Small intestine (tissue), 7 donors: Measurements from ENCODE around the gene TACSTD2. TPM values are rescaled to one million over a fixed set of nuclear protein-coding genes. Genes with fewer than 3 reads are reported as not detected.
A peak's percentile ranks its signal among the peaks of the same experiment; 100 is the strongest.
"Not testable (repeated sequence)": the region's sequence is repeated elsewhere in the genome, so short reads cannot be mapped to it uniquely, and the experiment has no call there.

Experiments
- DNase-seq, 2 donors: peaks; one replicate each; pipeline versions ENCODE4 v3.0.0 to v3.0.0-alpha.2; 2013
- FAIRE-seq: peaks from 2 replicates; lab custom pipeline; 2012; peaks lifted over from hg19 to GRCh38; lab: Jason Lieb, UNC
- H3K27ac ChIP-seq, 3 donors: one replicate each; pipeline ENCODE4 v1.5.1; 2013; ENCODE audit warnings: low read length in 2 of 3, mild to moderate bottlenecking in 2 of 3, control low read depth in 1 of 3, inconsistent platforms in 1 of 3, low read depth in 1 of 3, moderate library complexity in 1 of 3
- H3K27me3 ChIP-seq, 3 donors: one replicate each; pipeline ENCODE4 v1.6.1; 2013; ENCODE audit warnings: low read length in 3 of 3, inconsistent platforms in 1 of 3; ENCODE audit not compliant: control insufficient read depth in 3 of 3, insufficient read depth in 3 of 3
- H3K36me3 ChIP-seq, 3 donors: one replicate each; pipeline ENCODE4 v1.6.1; 2013; ENCODE audit warnings: low read length in 3 of 3, inconsistent platforms in 1 of 3, low read depth in 1 of 3, mild to moderate bottlenecking in 1 of 3, moderate library complexity in 1 of 3; ENCODE audit not compliant: control insufficient read depth in 3 of 3, insufficient read depth in 2 of 3
- H3K4me1 ChIP-seq, 3 donors: one replicate each; pipeline ENCODE4 v1.6.1; 2013; ENCODE audit warnings: low read length in 2 of 3, inconsistent platforms in 1 of 3, low read depth in 1 of 3, mild to moderate bottlenecking in 1 of 3, moderate library complexity in 1 of 3; ENCODE audit not compliant: control insufficient read depth in 3 of 3, insufficient read depth in 2 of 3
- H3K4me3 ChIP-seq, 3 donors: one replicate each; pipeline ENCODE4 v1.5.1; 2013; ENCODE audit warnings: low read length in 3 of 3, control low read depth in 1 of 3, inconsistent platforms in 1 of 3, low read depth in 1 of 3, mild to moderate bottlenecking in 1 of 3, moderate library complexity in 1 of 3
- H3K9me3 ChIP-seq, 2 donors: one replicate each; pipeline ENCODE4 v1.6.1; 2013; ENCODE audit warnings: low read depth in 1 of 2, low read length in 1 of 2; ENCODE audit not compliant: control insufficient read depth in 2 of 2, insufficient read depth in 1 of 2
- WGBS, 3 donors: extraction: QIAGEN DNeasy Blood & Tissue Kit; methylation state at CpG; one replicate each; pipeline ENCODE4 v1.1.7; 2013; 5-methylcytosine and 5-hydroxymethylcytosine counted together
- polyA plus RNA-seq, 4 donors: library from polyadenylated mRNA; stranded (reverse) in 3 of 4; unstranded in 1 of 4; fragments of 200-250 nt in 3 of 4; fragments of 120-200 nt in 1 of 4; gene quantifications; one replicate each; pipeline versions ENCODE4 v1.2.1 to v1.2.3, GENCODE V29; 2013
- donor health status: healthy with polysubstance abuse.
- donor health status: control.
- donor health status: control.
- donor health status: Bipolar disorder and iron deficiency.
- donor health status: healthy.

TACSTD2 gene
- polyA plus RNA-seq, 4 donors, result 0.89 to 4.9 (median 1.2) TPM

DNA sequence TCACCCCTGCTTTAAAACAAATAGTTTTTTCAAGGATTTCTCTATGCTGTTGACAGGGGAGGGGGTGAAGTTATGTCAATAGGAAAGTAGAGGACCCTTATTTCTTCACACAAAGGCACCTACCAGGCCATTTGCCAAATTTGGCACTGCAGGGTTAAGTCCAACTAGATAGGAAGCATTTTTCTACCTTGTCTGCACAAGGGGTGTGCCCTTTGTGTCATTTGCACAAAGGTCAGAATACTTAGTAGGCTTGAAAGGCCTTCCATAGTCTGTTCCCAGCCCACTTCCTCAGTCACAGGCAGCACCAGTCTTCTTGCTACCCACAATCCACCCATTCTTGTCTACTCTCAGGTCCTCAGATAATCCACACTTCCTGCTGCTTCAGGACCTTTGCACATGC lies 7.0 kb downstream of the TACSTD2 start:
- no peak overlapping the region for H3K27ac ChIP-seq
- no peak for FAIRE-seq

DNA sequence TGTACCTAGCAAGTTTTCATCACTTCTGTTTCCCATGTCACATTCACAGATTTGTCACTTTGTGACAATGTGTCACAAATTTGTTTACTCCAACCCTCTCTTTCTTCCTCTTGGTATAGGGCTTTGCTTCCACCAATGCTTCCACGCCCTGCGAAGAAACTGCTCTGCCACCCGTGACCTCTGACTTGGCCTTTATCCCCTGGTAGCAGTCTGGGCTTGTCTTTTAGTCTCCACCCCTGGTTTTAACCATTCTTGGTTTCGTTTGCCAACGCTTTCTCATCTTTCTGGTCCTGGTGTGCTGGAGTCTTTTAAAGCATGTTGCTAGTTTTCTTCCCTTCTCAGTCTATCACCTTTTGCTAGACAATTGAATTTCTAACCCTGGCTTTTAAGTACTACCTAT lies 8.1 kb downstream of the TACSTD2 start:
- H3K36me3 ChIP-seq, result no peaks in the 10 kb centered on the region
- FAIRE-seq, result no peak
- no peak overlapping the region for H3K27ac ChIP-seq
- 38 to 71% (median 59%) methylated on average over 5 of the region's 5 CpGs for WGBS, 3 donors
- no peak overlapping the region for H3K4me3 ChIP-seq
- DNase-seq, result no peak
- H3K27me3 ChIP-seq, result peaks cover 0 to 3% (median 0%) of the 10 kb centered on the region in 3 donors
- H3K9me3 ChIP-seq, result no peaks in the 10 kb centered on the region
- no peaks in the 10 kb centered on the region for H3K4me1 ChIP-seq

More for the DNA sequence above, 7.0 kb downstream of the TACSTD2 start:
- no peak overlapping the region for H3K4me3 ChIP-seq
- no peaks in the 10 kb centered on the region for H3K4me1 ChIP-seq
- H3K27me3 ChIP-seq, result peaks cover 0 to 4% (median 3%) of the 10 kb centered on the region in 3 donors
- no peaks in the 10 kb centered on the region for H3K36me3 ChIP-seq
- H3K9me3 ChIP-seq, result no peaks in the 10 kb centered on the region
- peak; percentile 37 to 61 for DNase-seq

DNA sequence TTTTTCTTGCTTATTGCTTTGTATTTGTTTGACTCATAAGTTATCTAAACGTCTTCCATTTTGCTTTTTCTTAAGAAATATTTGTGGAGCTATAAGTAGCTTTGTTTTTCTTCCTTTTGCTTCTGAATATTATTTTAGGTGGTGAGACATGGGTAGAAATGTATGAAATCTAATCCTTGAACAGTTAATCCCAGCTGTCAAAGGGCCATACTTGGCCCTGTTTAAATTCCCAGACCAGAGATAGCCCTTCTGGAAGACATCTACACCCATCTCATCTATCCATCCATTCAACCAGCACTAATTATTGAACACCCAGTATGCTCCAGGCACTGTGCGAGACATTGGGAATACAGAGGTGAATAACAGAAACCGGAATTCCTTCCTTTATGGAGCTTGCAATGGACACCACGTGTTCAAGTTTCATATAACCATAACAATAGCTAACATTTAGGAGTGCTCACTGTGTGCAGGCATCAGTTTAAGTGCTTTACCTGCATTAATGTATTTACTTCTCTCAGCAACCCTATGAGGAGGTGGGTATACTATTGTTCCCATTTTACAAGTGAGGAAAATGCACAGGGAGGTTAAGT lies 8.7 kb downstream of the TACSTD2 start:
- Histone ChIP-seq H3K4me3 (no peak overlapping the region), H3K4me1 (no peaks in the 10 kb centered on the region), H3K27ac (no peak overlapping the region), H3K27me3 (peaks cover 0 to 3% (median 0%) of the 10 kb centered on the region in 3 donors), H3K9me3 (no peaks in the 10 kb centered on the region), H3K36me3 (no peaks in the 10 kb centered on the region)
- 66 to 82% (median 80%) methylated on average over 4 of the region's 4 CpGs for WGBS, 3 donors
- DNase-seq (no peak), FAIRE-seq (no peak)

DNA sequence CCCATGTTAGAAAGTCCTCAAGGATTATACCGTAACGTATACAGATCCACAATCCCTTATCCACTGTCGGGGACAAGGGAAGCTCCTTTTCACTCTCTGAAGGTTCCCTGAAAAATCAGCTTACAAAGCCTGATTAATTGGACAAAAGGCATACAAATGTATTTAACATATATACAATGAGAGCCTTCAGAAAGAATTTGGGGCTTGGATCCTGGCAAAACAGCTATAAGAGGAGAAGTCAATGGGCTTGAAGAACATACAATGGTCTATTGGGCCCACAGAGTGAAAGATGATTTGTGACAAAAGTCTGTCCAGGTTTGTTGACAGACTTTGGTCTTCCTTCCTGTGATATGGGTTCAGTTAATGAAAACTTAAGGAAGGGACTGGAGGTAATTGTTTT lies 10.7 kb downstream of the TACSTD2 start:
- FAIRE-seq, result no peak
- no peaks in the 10 kb centered on the region for H3K36me3 ChIP-seq
- H3K27ac ChIP-seq, result no peak overlapping the region
- WGBS, 3 donors, result 73 to 94% (median 81%) methylated on average over 3 of the region's 3 CpGs
- H3K4me1 ChIP-seq, result no peaks in the 10 kb centered on the region
- DNase-seq, result no peak
- no peaks in the 10 kb centered on the region for H3K27me3 ChIP-seq
- no peak overlapping the region for H3K4me3 ChIP-seq
- H3K9me3 ChIP-seq, result no peaks in the 10 kb centered on the region

DNA sequence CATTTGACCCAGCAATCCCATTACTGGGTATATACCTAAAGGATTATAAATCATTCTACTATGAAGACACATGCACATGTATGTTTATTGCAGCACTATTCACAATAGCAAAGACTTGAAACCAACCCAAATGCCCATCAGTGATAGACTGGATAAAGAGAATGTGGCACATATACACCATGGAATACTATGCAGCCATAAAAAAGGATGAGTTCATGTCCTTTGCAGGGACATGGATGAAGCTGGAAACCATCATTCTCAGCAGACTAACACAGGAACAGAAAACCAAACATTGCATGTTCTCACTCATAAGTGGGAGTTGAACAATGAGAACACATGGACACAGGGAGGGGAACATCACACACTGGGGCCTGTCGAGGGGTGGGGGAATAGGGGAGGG lies 13.3 kb downstream of the TACSTD2 start:
- not testable (repeated sequence) for FAIRE-seq, H3K36me3 ChIP-seq, H3K4me3 ChIP-seq, H3K9me3 ChIP-seq, H3K27ac ChIP-seq, DNase-seq, H3K4me1 ChIP-seq, H3K27me3 ChIP-seq
- WGBS, 3 donors, result 85 to 92% (median 88%) methylated on average over 1 of the region's 1 CpG

DNA sequence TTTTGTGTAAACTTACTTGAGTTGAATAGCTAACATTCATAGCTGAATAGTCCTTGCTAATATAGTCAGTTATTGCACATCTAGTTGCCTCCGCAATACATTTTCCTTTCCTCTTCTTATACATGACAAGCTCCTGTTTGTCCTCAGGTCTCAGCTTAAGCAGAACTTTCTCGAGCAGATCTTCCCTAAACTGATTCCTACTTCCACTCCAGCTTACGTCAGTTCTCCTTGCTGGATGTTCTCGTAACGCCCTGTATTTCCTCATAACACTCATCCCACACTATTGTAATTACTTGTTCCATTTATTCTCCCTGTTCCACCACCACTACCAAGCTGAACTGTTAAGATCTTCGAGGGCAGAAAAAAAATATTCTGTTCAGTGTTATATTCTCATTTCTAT lies 15.4 kb downstream of the TACSTD2 start:
- Histone ChIP-seq H3K9me3 (peaks cover 0 to 5% of the 10 kb centered on the region in 2 donors), H3K4me1 (no peaks in the 10 kb centered on the region), H3K4me3 (no peak overlapping the region), H3K36me3 (no peaks in the 10 kb centered on the region), H3K27me3 (no peaks in the 10 kb centered on the region), H3K27ac (no peak overlapping the region)
- WGBS, 3 donors, result 67 to 77% (median 71%) methylated on average over 6 of the region's 6 CpGs
- FAIRE-seq (no peak), DNase-seq (no peak)

DNA sequence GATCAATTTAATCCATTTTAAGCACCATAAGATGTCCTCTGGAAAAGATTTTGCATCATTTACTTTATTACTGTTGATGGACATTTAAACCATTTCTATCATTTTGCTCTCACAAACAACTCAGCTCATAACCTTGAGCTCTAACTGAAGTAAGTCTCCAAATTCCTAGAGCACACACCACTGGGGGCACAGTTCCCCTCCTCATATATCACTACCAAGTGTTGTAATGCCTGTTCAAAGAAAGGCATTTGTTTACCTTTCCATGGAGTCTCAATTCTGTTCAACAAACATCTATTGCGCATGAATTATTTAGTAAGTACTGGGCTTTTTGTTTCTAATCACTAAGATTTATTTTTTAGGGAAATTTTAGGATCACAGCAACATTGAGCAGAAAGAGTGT lies 21.7 kb downstream of the TACSTD2 start:
- Histone ChIP-seq H3K27ac (no peak overlapping the region), H3K4me3 (no peak overlapping the region), H3K27me3 (peaks cover 0 to 2% (median 0%) of the 10 kb centered on the region in 3 donors), H3K36me3 (no peaks in the 10 kb centered on the region), H3K9me3 (peaks cover 0 to 5% of the 10 kb centered on the region in 2 donors), H3K4me1 (no peaks in the 10 kb centered on the region)
- FAIRE-seq, result no peak
- WGBS, 3 donors, result 87 to 100% (median 97%) methylated on average over 1 of the region's 1 CpG
- DNase-seq, result no peak

DNA sequence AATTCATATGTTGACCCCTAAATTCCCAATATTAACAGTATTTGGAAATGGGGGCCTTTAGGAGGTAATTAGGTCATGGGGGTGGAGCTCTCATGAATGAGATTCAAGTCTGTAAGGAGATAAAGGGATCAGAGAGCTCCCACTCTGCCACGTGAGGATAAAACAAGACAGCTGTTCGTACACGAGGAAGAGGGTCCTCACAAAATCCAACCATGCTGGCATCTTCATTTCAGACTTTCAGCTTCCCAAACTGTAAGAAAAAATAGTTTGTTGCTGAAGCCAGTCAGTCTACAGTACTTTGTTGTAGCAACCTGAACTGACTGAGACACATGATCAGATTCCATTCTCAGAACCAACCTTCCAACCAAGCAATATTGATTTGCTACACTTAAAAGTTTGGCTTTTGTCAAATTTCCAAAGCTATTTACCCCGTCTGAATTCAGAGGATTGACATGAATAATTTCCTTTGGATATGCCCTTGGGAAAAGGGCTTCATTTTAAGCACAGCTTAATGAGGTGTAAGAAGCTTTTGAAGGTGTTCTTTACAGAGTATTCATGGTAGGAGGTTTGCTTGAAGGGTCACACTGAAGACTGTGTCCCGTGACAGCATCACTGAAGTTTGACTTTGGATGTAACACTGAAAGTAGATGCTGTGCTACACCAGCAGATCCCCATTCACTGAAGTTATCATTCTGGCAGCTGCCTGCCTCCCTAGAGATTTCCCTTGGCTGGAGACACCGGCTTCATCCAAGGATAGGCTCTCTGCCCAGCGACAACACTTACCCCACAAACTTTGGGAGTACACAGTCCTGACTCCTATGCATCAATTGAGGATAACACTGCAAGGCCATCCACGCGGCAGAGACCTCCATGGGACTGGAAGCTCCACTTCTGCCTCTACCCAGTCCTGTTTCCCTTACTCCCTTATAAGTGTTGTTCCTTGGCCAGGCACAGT lies 25.6 kb downstream of the TACSTD2 start:
- H3K36me3 ChIP-seq, result no peaks in the 10 kb centered on the region
- no peak for FAIRE-seq
- peaks cover 0 to 2% (median 0%) of the 10 kb centered on the region in 3 donors for H3K27me3 ChIP-seq
- DNase-seq, result no peak
- H3K4me1 ChIP-seq, result peaks cover 0 to 11% (median 0%) of the 10 kb centered on the region in 3 donors
- no peak overlapping the region for H3K4me3 ChIP-seq
- H3K9me3 ChIP-seq, result no peaks in the 10 kb centered on the region
- H3K27ac ChIP-seq, result no peak overlapping the region
- WGBS, 3 donors, result 70 to 75% (median 70%) methylated on average over 9 of the region's 9 CpGs
